Right ventricle myocardium inferior (tissue), 1 donor: Measurements from ENCODE around the gene CELF4. TPM values are rescaled to one million over a fixed set of nuclear protein-coding genes. Genes with fewer than 3 reads are reported as not detected.
A peak's percentile ranks its signal among the peaks of the same experiment; 100 is the strongest.

Experiments used
- ATAC-seq: fragments of 200-7000 bp; cut with Tn5 transposase; one replicate; pipeline ENCODE4 v1.9.1; 2020; ENCODE audit warnings: mild to moderate bottlenecking, moderate library complexity
- DNase-seq: peaks from one replicate; pipeline ENCODE4 v3.0.0; 2021; ENCODE audit errors: missing footprints
- intact Hi-C: fragments of 100-400 bp; cut with DNase I; formaldehyde crosslinking; loops from one replicate; pipeline ENCODE4 v1.11.0; 2022
- total RNA-seq: library from RNA; stranded (reverse); fragmentation: NEBNext Ultra II Directional; extraction: Animal tissue kit (Norgen Biotek cat#: 25700); gene quantifications from one replicate; pipeline ENCODE4 v1.2.1, GENCODE V29; 2021
- donor health status: DM: no; HTN: yes; CAD: no; lungs with severe emphysema.

Gene CELF4
- total RNA-seq, 1 donor from 2014 or later, result not detected

DNA sequence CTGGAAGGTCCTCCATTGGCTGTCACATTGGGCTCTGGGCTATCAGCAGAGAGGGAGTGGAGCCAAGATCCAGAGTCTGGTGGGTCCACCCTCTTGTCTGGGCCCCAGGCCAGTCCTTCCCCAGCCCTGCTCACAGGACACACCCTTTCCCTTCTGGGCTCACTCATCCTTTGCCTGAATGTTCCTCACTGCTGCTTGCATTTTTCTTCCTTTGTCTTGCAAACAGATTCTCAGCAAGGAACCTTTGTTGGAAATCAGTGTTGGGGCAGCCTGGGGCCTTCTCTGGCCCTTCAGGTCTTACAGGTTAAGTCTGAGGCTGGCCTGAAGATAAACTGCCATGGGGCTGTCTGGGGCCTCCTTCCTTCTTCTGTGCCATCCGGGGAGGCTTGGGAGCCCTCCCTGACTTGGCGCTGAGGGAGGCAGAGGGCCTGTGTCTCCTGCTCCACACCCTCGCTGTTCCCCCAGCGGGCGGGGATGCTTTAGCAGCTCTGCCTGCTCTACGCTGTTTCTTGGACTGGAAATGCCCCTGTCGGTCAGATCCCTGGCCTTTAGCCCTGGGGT is 11.5 kb upstream of the CELF4 start:
- intact Hi-C loops, result no loop called here

DNA sequence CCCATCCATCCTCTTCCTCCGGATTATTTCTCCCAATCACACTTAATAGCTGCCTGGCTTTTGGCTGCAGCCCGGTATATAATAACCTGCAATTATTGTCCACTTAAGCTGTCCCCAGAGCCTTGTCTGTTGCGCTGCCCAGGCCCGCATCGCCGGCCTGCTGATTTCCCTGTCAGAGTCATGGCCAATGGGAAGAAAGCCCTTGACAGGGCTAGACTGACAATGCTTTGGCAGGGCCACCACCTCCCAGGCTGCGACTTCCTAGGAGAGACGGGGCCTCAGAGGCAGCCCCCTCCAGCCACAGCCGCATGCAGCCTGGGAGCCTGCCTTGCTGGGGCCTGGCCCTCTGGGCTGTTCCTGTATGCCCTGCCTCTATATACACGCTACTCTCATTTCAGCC is 10.0 kb upstream of the CELF4 start:
- DNase-seq (no peak), ATAC-seq (no peak)
- intact Hi-C loops, result no loop called here

More for the DNA sequence above, 11.5 kb upstream of the CELF4 start:
- no peak for DNase-seq
- ATAC-seq, result peak; percentile 59

DNA sequence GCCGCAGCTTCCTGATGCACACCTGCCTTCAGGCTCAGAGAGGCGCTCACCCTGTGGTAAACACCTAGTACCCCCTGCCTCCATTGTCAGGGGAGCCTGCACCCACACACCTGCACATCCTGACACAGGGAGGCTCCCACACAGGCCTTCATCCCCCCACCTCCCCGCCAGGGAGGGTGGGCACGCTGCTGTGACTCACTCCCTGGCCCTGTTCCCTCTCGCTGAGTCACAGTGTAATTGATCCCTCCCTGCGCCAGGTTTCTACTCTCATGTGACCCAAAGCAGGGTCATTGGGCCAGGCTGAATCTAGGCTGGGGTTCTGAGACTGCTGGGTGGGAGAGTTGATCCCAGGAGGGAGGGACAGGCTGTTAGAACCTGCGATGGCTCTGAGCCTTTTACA is 8.5 kb upstream of the CELF4 start:
- intact Hi-C loops, result no loop called here
- ATAC-seq (no peak), DNase-seq (no peak)

DNA sequence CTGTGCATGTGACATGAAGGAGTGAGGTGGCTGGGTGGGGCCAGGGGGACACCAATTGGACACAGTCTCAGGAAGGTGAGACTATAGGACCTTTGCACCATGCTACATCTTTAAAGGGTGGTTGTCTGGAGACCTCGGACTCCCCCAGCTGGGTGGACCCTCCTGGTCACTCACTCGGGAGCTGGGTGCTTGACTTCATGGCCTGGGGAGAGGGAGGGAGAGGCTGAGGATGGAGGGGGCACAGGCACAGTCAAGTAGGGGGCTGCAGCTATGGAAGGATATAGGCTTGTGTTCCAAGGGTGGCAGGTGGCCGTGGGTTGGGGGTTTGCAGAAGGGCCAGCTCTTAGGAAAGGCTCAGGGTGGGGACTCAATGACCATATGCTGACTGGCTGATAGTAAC is 7.1 kb upstream of the CELF4 start:
- intact Hi-C loops, result no loop called here
- DNase-seq (no peak), ATAC-seq (no peak)

DNA sequence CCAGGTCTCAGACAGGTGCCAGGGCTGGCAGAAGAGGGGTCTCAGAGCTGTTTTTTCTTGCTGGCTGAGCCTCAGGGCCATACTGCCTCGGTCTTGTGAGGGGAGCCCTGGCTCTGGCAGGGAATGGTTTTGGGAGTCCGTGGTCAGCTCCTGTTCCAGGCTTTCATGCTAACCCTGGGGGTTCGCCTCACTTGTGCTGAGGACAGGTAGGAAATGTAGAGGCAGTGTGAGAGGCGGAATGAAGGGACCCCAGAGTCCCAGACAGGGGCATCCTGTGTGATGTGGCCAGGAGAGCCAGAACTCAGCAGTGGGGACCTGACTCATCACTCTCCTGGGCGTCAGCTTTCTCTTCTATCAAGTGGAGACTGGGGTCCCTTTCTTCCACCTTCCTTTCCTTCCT is 5.7 kb upstream of the CELF4 start:
- DNase-seq (no peak), ATAC-seq (no peak)
- intact Hi-C loops, result no loop called here

DNA sequence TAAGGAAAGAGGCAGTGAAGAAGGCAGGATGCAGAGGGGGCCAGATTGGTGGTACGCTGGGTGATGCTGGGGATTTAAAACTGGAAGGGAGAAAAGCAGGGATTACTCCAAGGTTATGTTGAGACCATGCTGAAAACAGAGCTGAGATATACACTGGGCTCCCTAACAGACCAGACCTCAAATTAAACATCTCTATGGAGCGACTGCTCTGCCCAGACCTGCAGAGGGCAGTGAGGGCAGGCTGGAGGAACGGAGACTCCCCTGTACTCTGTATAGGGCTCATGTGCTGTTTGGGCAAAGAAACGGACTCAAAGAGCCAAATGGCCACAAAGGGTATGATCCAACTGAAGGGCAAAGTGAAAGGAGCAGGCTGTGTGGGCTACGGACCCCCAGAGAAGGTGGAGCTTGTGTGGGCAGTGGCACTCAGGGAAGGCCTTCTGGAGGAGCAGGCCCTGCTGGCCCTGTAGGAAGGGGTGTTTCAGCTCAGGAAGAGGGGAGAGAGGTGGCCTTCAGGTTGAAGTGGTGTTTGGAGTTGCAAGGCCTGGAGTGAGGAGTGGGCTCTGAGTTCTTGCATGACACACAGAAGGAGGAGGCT is 4.8 kb upstream of the CELF4 start:
- no peak for ATAC-seq
- intact Hi-C loops, result no loop called here

DNA sequence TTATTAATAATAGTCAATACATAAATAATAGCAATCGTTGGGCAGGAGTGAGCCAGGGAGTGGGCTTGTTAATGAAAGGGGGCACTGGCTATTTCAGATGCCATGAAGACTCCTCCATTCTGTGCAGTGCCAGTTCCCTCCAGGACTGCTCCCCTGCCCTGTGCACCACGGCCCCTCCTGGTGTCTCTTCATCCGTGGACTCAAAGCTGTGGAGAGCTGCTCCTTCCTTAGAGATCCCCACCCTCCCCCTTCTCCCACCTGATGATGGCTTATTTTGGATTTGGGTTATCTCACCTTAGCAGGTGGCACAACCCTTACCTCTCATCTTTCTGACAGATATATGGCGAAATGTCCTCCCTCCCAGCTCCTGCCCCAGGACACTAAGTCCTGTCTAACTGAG is 3.1 kb upstream of the CELF4 start:
- intact Hi-C loops, result no loop called here
- ATAC-seq (no peak), DNase-seq (no peak)

More for the DNA sequence above, 4.8 kb upstream of the CELF4 start:
- no peak for DNase-seq

DNA sequence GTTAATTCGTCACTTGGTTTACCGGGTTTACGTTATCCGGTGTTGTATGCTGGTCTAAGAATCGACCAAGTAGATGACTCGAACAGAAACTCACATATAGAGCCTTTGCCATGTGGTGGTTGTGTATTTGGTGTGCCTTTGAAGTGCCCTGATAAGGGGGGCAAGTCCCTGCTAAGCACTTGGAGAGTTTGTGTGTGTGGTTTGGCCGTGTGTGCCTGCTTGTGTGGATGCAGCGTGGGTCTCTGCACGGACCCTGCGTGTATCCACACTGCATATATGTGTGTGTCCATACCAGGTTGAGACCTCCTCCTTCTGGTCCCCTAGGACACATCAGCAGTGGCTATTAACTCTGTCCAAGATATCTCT is 2.4 kb upstream of the CELF4 start:
- intact Hi-C loops, result no loop called here
- ATAC-seq (no peak), DNase-seq (no peak)

DNA sequence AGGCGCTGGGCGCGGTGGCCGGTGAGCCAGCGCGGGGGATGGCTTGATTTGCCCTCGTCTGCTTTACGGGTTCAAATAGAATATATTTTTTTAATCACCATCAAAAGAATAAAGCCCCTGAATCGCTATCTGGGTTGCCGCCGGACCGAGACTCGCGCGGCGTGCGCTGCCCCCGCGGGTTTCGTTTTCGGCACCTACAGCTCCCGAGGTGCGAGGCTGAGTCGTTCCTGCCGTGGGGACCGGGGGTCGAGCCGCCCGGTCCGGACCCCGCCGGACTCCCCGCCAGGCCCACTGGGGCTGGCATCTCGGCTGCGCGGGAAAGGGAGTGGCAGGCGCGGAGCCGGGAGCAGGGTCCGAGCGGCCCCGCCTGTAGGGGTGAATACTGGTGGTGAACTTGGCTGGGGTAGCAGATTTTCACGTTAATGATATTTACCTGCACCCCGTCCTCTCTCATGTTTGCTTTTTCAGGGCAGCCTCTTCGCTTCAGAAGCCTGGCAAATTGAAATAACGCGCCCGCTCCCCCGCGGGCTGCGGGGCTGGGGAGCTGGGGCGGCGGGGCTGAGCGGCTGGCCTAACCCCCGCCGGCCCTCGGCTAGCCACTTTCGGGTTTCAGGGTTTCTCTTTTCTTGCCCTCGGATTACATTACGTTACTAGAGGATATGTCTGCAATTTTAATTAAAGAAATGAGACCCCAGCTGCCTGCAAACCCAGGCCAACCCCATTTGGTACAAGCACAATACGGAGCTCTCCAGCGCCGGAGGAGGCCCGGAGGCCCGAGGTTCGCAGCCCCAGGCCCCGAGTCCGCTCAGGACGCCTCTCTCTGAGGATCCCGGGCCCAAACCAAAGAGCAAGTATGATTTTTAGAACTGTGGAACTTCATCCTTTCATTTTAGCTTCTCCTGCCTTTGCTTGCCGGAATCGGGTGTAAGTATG is 1.7 kb upstream of the CELF4 start:
- ATAC-seq (no peak), DNase-seq (no peak)
- intact Hi-C loops, result no loop called here

DNA sequence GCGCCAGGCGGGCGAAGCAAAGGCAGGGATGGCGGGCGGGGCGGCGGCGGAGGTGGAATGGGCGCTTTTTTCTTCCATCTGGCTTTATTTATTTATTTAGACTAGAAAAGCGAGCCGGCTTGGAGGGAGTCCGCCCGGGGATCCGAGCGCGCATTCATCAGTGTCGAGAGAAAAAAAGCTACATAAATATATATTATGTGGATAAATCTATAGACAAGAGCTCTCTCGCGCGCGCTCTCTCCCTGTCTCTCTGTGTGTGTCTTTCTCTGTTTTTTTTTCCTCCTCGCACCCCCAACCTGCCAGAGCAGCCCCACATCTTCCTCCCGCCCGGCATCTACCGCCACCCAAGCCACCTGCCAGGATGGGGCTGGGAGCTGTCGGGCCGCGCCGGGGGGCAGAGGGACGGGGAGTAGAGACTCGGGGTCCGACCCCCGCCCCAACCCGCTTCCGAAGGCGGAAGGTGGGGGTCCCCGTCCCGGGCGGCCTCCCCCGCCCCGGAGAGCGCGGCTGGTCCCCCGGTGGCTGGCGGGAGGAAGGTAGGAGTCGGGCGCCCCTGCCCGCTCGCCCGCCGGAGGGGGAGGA is 972 bp upstream of the CELF4 start:
- intact Hi-C loops, result no loop called here
- ATAC-seq (no peak), DNase-seq (no peak)

DNA sequence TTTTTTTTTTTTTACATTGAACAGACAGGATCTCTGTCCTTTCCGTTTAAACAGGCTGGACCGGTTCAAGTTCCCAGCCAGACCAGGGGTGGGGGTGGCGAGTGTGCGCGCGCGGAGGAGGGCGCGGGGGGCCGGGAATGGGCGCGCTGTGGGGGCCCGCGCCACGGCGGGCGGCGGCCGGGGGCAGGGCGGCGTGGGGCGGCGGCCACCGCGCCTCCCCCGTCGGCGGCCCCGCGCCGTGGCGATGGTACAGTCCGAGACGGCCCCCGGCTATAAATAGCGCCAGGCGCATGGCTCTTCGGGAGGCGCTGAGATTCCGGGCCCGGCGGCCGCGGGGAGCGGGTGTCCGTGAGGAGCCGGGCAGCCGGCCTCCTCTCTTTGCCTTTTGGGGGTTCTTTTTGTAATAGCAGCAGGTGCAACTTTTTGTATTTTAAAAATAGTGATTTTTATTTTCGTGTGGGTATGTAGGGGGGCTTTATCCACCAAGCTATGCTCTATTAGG is 430 bp upstream of the CELF4 start:
- intact Hi-C loops, result no loop called here
- DNase-seq, result no peak
- ATAC-seq, result peak; percentile 74

DNA sequence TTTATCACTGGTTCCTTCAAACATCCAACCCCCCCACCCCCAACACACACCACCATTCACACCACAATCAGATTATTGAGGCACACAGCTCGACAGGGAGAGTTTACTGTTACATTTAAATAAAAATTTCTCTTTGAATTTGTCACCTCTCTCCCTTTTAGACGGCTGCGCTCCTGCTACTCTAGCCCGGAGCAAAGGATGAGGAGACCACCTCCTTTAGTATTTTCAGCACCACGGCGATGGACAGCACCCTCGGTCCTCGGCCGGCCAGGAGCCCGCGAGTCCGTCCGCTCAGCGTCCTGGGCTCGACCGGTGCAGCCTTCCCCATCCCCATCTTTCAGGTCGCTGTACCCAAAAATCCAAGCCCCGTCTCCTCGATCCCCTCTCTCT is 892 bp downstream of the CELF4 start:
- intact Hi-C loops, result no loop called here
- DNase-seq, result no peak
- ATAC-seq, result peak; percentile 66

DNA sequence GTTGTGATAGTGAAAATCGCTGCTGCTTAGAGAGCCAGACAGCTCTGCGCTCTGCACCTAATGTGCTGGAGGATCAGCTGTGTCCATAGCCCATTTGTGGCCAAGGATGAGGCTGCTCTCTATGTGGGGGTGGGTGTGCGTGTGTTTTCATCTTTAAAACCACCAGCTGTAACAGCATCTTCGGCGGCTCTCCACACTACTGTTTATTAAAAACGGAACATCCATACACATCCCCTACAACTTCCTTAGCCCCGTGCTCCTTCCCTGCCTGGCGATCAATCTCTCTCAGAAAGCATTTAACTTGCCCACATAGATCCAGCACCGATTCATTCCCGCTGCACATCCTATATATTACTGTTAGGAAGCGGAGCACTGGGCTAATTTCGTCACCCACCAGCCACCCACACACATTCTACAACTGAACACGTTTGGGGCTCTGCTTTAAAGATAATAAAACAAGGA is 1.6 kb downstream of the CELF4 start:
- ATAC-seq, result no peak
- intact Hi-C loops, result no loop called here
- DNase-seq, result no peak

DNA sequence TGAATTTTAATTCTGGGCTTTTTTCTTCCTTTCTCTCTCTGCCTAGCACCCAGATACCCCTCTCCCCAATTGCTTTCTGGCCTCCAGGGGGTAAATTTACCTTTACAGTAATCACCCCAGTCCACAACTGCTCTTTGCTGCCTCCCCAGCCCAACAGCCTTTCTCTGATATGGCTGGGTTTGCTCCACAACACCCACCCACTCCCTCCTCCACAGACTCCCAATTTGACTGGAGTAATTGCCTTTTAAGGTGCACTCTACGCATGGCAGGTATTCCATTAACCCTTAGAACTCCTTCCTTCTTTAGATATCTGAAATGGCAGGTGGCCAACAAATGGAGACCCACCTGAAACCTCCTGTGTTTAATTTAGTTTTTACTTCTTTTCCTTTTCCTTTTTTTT is 3.6 kb downstream of the CELF4 start:
- ATAC-seq, result no peak
- intact Hi-C loops, result no loop called here
- DNase-seq, result no peak

DNA sequence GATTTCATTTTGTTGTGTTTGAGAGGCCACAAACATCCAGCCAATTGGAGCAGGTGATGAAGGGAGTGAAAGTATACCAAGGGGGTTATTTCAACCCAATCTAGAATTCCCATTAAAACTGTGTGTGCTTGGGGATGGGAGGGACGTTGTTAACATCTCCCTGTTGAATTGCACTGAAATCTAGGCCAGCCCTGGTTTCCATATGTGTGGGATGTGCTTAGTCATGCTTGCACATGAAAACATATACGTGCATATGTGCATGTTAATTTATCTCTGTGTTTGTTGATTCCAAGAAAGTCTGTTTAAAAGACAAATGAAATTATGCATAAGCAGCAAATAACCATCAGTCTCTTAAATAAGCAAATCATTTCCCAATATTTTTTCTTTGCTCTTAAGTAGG is 5.6 kb downstream of the CELF4 start:
- intact Hi-C loops, result no loop called here
- DNase-seq (no peak), ATAC-seq (no peak)

DNA sequence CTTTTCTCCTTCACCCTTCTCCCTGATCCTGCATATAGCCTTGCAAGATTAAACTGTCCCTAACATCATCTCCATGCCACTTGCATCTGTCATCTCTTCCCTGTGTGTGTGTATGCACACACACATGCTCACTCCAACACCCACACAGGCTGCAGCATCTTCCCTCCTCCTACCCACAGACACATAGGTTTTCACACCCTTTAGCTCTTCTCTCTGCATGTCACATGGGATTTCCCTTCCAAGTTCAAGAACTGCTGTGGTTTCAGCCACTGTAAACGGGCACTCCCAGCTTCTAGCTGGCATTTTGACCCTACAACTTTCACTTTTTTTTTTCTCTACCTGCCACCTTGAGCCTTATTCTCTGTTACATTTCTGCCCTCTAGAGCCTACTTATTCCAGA is 6.4 kb downstream of the CELF4 start:
- intact Hi-C loops, result no loop called here
- no peak for ATAC-seq
- no peak for DNase-seq

DNA sequence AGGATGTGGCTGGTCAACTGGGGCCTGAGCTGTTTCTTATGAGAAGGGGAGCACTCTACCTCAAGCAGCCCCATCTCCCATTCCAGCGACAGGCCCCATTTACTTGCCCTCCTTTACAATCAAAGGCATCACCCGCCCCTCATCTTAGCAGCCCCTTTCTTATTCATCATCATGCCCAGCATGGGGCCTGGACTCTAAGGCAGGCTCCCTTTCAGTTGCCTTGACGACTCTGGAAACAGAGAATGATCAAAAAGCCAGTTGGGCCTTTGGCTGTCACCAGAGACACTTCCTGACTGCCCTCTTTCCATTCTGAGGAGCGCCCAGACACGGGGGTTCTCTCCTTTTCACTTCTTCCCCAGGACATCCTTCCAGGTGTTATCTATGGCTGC is 11.2 kb downstream of the CELF4 start:
- no peak for ATAC-seq
- intact Hi-C loops, result no loop called here
- DNase-seq, result no peak

DNA sequence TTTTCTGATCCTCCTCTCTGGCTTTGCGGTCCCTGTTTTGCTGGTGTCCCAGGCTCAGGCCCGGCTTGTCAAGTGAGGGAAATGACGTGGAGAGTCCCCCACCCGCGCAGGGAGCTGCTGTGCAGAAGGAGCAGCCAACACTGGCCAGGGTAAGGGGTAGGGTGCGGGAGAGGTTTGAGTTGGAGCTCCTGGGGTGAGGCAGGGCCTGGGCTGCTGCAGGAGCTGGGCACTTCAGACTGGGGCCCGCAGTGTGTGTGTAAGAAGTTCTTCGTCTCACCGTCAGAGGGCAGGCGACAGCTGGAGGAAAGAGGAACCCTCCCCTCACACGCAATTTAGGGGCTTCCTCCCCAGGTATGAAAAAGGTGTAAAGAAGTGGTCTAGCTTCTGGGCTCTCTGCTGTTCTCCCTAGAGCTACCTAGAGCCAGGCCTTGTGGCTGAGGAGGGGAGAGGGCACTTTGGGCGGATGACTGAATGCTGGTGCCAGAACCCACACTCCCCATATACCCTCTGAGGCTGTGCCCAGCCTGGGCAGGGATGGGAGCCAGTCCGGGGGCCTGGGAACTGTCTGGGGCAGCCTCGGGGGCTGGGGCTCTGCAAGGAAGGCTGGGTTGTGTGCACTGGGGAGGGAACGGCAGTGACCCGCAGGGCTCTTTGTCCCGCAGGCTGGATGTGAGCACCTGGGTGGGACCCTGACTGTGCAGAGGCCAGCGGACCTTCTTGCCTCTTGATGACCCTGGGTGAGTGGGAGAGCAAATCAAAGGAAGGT is 11.8 kb downstream of the CELF4 start:
- DNase-seq, result no peak
- ATAC-seq, result peak; percentile 31
- intact Hi-C loops, result no loop called here

DNA sequence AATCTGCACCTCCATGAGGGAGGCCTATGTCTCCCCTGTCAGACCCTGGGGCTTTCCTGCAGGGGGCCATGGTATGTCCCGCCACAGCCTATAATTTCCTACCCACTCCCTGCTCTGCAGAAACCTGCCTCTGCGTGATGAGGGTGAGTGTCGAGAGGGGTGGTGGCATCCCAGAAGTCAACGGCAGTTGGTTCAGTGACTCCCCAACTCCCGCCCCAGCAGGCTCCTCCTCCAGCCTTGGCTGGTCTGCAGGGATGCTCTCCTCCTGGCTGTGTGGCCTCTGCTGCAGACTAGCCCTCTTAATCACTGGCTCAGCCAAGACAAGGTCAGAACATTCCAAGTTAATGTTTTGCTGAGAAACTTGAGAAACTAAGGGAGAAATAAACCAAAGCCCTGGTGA is 13.3 kb downstream of the CELF4 start:
- no peak for DNase-seq
- ATAC-seq, result no peak
- intact Hi-C loops, result no loop called here
